Measurements from ENCODE around the gene BTBD1.
"Not testable (repeated sequence)": the region's sequence is repeated elsewhere in the genome, so short reads cannot be mapped to it uniquely, and the experiment has no call there.

BTBD1 gene

GRCh38 chr15:83092309-83092976, 25.4 kb upstream of the BTBD1 start:
- peak; percentile 29 for DNase-seq

GRCh38 chr15:83091965-83092308, 24.9 kb upstream of the BTBD1 start:
- DNase-seq = not testable (repeated sequence)

- no peak for DNase-seq
Measured at GRCh38 chr15:83090465-83090864, 23.4 kb upstream of the BTBD1 start.

GRCh38 chr15:83088876-83089275, 21.8 kb upstream of the BTBD1 start:
- DNase-seq = no peak

- no peak for DNase-seq
Measured at GRCh38 chr15:83087576-83087975, 20.5 kb upstream of the BTBD1 start.

GRCh38 chr15:83085864-83086552, 19.0 kb upstream of the BTBD1 start:
- not testable (repeated sequence) for DNase-seq

GRCh38 chr15:83085461-83085860, 18.4 kb upstream of the BTBD1 start:
- not testable (repeated sequence) for DNase-seq

- DNase-seq = no peak
Measured at GRCh38 chr15:83082730-83083386, 15.8 kb upstream of the BTBD1 start.

GRCh38 chr15:83081256-83082014, 14.4 kb upstream of the BTBD1 start:
- no peak for DNase-seq

- no peak for DNase-seq
Measured at GRCh38 chr15:83078712-83079111, 11.7 kb upstream of the BTBD1 start.

GRCh38 chr15:83077491-83078230, 10.6 kb upstream of the BTBD1 start:
- DNase-seq = no peak

GRCh38 chr15:83069211-83069642, 2.2 kb upstream of the BTBD1 start:
- DNase-seq = not testable (repeated sequence)

GRCh38 chr15:83068054-83068453, 1.0 kb upstream of the BTBD1 start:
- DNase-seq = no peak

GRCh38 chr15:83067638-83067962, 548 bp upstream of the BTBD1 start:
- DNase-seq = no peak

GRCh38 chr15:83066034-83066733, 868 bp downstream of the BTBD1 start:
- no peak for DNase-seq

GRCh38 chr15:83065431-83065830, 1.6 kb downstream of the BTBD1 start:
- no peak for DNase-seq

GRCh38 chr15:83064859-83065258, 2.2 kb downstream of the BTBD1 start:
- DNase-seq = peak; percentile 52

GRCh38 chr15:83063551-83063950, 3.5 kb downstream of the BTBD1 start:
- no peak for DNase-seq

- no peak for DNase-seq
Measured at GRCh38 chr15:83062768-83063180, 4.3 kb downstream of the BTBD1 start.

- DNase-seq = no peak
Measured at GRCh38 chr15:83061680-83062079, 5.4 kb downstream of the BTBD1 start.

- DNase-seq = no peak
Measured at GRCh38 chr15:83057696-83058376, 9.2 kb downstream of the BTBD1 start.

GRCh38 chr15:83057002-83057401, 10.1 kb downstream of the BTBD1 start:
- DNase-seq = no peak
